Bronchial epithelial cell (primary cell): ENCODE data around the gene PTCRA. TPM values are rescaled to one million over a fixed set of nuclear protein-coding genes. Genes with fewer than 3 reads are reported as not detected.

Experiments
- DNase-seq: peaks from one replicate; pipeline ENCODE4 v3.0.0-alpha.2; 2010; ENCODE audit warnings: low read depth
- FAIRE-seq: peaks from 2 replicates; lab custom pipeline; 2011; peaks lifted over from hg19 to GRCh38; lab: Jason Lieb, UNC
- H3K27me3 ChIP-seq: 2 replicates; pipeline ENCODE4 v1.5.1; 2011; ENCODE audit warnings: low read length; ENCODE audit not compliant: control insufficient read depth, insufficient read depth
- H3K36me3 ChIP-seq: 2 replicates; pipeline ENCODE4 v1.5.1; 2011; ENCODE audit warnings: low read length; ENCODE audit not compliant: control insufficient read depth, insufficient read depth
- H3K4me3 ChIP-seq: 2 replicates; pipeline ENCODE4 v1.5.1; 2011; ENCODE audit warnings: mild to moderate bottlenecking, low read depth, low read length, control low read depth
- CTCF ChIP-seq: IDR thresholded peaks from 2 replicates; pipeline ENCODE4 v1.5.1; 2011; ENCODE audit warnings: mild to moderate bottlenecking, moderate library complexity, low read length, control low read depth, inconsistent platforms; ENCODE audit not compliant: insufficient read depth, severe bottlenecking
- total RNA-seq: library from RNA; depleted of rRNA; stranded (reverse); fragments of >200 nt; gene quantifications from 2 replicates; pipeline ENCODE4 v1.2.1, GENCODE V29; 2014

PTCRA gene
- total RNA-seq, 1 donor from 2014 or later, result not detected

- TF ChIP-seq CTCF, result no peak
- no peak overlapping the region for H3K4me3 ChIP-seq
Measured at GRCh38 chr6:42968783-42969182, 52.9 kb downstream of the PTCRA start.

GRCh38 chr6:42969431-42969830, 53.6 kb downstream of the PTCRA start:
- FAIRE-seq, result no peak
- Histone ChIP-seq H3K27me3 (no peaks in the 10 kb centered on the region), H3K36me3 (peaks cover 24% of the 10 kb centered on the region), H3K4me3 (no peak overlapping the region)
- no peak for DNase-seq
- TF ChIP-seq CTCF, result no peak

More at GRCh38 chr6:42968783-42969182, 52.9 kb downstream of the PTCRA start:
- DNase-seq, result no peak
- FAIRE-seq, result no peak
- H3K27me3 ChIP-seq, result no peaks in the 10 kb centered on the region
- H3K36me3 ChIP-seq, result peaks cover 26% of the 10 kb centered on the region

- Histone ChIP-seq H3K36me3 (peaks cover 23% of the 10 kb centered on the region), H3K4me3 (no peak overlapping the region), H3K27me3 (no peaks in the 10 kb centered on the region)
- DNase-seq (no peak), FAIRE-seq (no peak)
- no peak for TF ChIP-seq CTCF
Measured at GRCh38 chr6:42969934-42970333, 54.1 kb downstream of the PTCRA start.

- Histone ChIP-seq H3K4me3 (no peak overlapping the region), H3K36me3 (peaks cover 17% of the 10 kb centered on the region), H3K27me3 (no peaks in the 10 kb centered on the region)
- no peak for TF ChIP-seq CTCF
- FAIRE-seq (no peak), DNase-seq (peak; percentile 56)
Measured at GRCh38 chr6:42970871-42971612, 55.2 kb downstream of the PTCRA start.

- DNase-seq (no peak), FAIRE-seq (no peak)
- no peaks in the 10 kb centered on the region for H3K27me3 ChIP-seq
- no peak for TF ChIP-seq CTCF
- no peak overlapping the region for H3K4me3 ChIP-seq
- peaks cover 14% of the 10 kb centered on the region for H3K36me3 ChIP-seq
Measured at GRCh38 chr6:42971746-42972327, 56.0 kb downstream of the PTCRA start.
